GM19438 (cell line): ENCODE results near the gene FXYD7.

ENCODE experiments used
- ATAC-seq: cut with Tn5 transposase; IDR thresholded peaks from one replicate; pipeline ENCODE4 v1.9.1; 2021; ENCODE audit warnings: low read depth; ENCODE audit not compliant: unreplicated experiment

FXYD7 gene

GRCh38 chr19:35162471-35163326, 19.6 kb downstream of the FXYD7 start:
- no peak for ATAC-seq

GRCh38 chr19:35164418-35164817, 21.4 kb downstream of the FXYD7 start:
- ATAC-seq = no peak

- no peak for ATAC-seq
Observed at GRCh38 chr19:35165200-35166058, 22.4 kb downstream of the FXYD7 start.

GRCh38 chr19:35166100-35167063, 23.3 kb downstream of the FXYD7 start:
- ATAC-seq = no peak

- no peak for ATAC-seq
Observed at GRCh38 chr19:35167251-35168119, 24.4 kb downstream of the FXYD7 start.

GRCh38 chr19:35168196-35168595, 25.1 kb downstream of the FXYD7 start:
- no peak for ATAC-seq

- no peak for ATAC-seq
Observed at GRCh38 chr19:35169221-35169995, 26.4 kb downstream of the FXYD7 start.

- no peak for ATAC-seq
Observed at GRCh38 chr19:35170359-35171061, 27.5 kb downstream of the FXYD7 start.

GRCh38 chr19:35171730-35172129, 28.7 kb downstream of the FXYD7 start:
- no peak for ATAC-seq

GRCh38 chr19:35174226-35174625, 31.2 kb downstream of the FXYD7 start:
- no peak for ATAC-seq

GRCh38 chr19:35176181-35176570, 33.1 kb downstream of the FXYD7 start:
- no peak for ATAC-seq

- ATAC-seq = no peak
Observed at GRCh38 chr19:35177377-35178274, 34.6 kb downstream of the FXYD7 start.

- ATAC-seq = no peak
Observed at GRCh38 chr19:35178701-35179100, 35.6 kb downstream of the FXYD7 start.

GRCh38 chr19:35179830-35180229, 36.8 kb downstream of the FXYD7 start:
- ATAC-seq = no peak

- ATAC-seq = no peak
Observed at GRCh38 chr19:35181387-35181786, 38.3 kb downstream of the FXYD7 start.

GRCh38 chr19:35184267-35184666, 41.2 kb downstream of the FXYD7 start:
- ATAC-seq = no peak

- ATAC-seq = no peak
Observed at GRCh38 chr19:35184884-35185283, 41.8 kb downstream of the FXYD7 start.
